ENCODE data around the gene ARX. TPM values are rescaled to one million over a fixed set of nuclear protein-coding genes. Genes with fewer than 3 reads are reported as not detected.

The ARX gene
- total RNA-seq, 1 donor from 2014 or later: not detected

DNA sequence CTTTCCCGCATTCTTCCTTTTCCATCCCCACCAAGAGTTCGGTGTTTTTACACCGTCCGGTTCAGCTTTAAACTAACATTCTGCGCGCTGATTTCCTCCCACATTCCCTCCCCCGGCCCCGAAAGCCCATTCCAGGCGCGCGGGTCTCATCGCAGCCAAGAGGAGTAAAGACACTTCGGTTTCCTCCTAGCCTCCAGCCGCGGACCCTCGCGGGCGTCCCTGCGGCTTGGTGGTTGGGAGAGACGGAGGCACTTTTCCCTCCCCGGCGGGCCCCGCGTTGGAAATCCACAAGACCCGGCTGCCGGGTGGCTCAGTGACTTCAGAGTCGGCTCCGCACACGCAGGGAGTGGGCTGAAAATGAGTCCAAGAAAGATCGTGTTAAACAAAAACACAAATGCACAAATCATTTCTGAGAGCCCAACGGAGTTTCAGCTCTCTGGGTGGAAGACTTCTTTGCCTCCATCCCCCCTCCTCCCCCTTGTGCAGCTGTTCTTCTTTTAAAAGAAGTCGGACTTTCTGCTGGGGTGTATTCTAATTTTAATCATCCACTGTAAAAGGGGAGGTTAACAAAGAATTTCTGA is 2.0 kb upstream of the ARX start:
- intact Hi-C loops (cut with micrococcal nuclease): no loop called here

DNA sequence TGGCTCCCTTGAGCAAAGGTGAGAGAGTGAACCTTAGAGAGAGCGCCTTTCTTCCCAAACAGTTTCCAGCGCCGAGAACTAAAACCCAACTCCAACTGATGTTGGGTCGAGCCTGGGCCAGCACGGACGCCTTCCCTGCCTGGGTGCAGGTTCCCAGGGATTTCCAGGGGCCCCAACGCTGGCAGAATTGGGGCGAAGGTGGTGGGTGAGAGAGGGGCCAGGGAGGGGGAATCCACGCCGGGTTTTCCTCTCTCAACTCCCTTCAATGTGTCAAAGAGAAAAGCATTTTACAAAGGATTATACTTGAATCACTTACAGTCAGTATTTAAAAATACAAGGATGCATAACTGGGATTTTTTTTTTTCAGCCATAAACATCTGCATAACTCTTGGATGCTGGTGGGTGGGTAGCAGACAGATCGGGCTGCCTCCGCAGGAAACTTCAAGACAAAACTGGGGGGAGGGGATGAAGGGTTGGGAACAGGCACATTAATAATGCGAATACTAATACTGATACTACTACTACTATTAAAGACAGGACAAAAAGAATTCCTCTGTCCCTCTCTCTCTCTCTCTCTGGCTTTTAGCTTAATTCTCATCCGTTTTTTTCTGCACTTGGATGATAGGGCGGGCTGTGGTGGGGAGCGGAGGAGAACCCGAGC is 1.3 kb upstream of the ARX start:
- intact Hi-C loops (cut with micrococcal nuclease): no loop called here

DNA sequence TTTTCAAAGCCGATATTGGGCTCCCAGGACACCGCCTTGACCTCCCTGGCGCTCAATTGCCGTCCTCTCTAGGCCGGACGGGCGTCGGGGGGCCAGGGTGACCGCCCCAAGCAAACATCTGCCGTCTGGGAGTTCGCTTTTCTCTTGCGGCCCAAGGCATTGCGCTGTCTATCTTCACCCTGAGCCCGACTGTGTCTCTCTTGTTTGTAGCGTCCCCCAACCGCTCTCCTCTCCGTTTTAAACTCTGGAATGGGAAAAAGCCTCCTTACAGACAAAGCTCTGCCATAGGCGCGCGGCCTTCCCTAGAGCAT is 551 bp upstream of the ARX start:
- intact Hi-C loops (cut with micrococcal nuclease): no loop called here

DNA sequence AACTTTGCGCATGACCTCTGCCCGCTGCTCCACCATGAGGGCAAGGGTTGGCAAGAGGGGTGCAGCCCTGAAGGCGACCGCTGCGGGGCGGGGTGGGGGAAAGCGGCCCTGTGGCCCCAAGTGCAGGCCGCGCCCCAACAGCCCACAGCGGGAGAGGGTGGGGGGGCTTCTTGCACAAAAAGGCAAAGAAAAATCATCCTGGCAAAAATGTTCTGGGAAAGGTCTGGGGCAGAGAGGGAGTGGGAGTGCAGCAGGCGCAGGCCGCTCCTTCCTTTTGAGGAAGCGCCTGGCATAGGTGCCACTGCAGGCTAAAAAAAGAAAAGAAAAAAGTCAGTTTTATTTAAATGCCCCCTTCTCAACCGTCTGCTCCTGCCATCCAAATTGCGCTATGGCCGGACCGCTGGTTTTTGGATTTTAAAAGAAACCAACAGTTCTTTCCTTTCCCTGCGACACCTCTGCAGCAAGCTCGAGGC is 1.4 kb downstream of the ARX start:
- intact Hi-C loops (cut with micrococcal nuclease): no loop called here

DNA sequence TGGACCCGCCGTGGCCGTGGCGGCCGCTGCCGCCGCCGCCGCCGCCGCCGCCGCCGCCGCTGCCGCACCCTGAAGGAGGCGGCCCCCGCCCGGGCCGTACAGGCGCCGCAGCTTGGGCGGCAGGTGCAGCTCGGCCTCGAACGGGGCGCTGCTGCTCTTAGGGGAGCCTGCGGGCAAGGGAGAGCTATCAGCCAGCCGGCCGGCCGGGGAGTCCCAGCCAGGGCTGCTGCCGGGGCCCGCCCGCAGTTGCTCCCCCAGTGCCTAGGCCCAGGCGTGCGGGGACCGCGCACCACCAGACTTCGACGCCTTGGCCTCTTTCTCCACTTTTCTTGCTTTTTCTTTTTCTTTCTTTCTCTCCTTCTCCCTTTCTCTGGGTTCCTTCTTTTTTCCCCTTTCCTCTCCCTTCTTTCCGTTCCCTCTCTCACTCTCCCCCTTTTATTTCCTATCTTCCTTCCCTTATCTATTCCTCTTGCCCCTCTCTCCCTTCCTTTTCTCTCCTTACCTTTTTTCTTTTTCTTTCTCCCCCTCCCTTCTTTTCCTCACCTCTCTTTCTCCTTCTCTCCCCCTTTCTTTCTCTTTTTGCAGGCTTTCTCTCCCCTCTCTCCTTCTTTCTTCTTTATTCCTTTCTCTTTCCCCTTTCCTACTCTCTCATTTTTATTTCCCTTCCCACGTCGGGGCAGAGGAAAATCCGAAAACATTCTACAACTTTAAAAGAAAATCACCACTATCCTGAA is 2.0 kb downstream of the ARX start:
- intact Hi-C loops (cut with micrococcal nuclease): loop anchor here (1.0 kb wide), 1 partner anchor 10 kb away; no protein-coding TSS in a partner anchor

DNA sequence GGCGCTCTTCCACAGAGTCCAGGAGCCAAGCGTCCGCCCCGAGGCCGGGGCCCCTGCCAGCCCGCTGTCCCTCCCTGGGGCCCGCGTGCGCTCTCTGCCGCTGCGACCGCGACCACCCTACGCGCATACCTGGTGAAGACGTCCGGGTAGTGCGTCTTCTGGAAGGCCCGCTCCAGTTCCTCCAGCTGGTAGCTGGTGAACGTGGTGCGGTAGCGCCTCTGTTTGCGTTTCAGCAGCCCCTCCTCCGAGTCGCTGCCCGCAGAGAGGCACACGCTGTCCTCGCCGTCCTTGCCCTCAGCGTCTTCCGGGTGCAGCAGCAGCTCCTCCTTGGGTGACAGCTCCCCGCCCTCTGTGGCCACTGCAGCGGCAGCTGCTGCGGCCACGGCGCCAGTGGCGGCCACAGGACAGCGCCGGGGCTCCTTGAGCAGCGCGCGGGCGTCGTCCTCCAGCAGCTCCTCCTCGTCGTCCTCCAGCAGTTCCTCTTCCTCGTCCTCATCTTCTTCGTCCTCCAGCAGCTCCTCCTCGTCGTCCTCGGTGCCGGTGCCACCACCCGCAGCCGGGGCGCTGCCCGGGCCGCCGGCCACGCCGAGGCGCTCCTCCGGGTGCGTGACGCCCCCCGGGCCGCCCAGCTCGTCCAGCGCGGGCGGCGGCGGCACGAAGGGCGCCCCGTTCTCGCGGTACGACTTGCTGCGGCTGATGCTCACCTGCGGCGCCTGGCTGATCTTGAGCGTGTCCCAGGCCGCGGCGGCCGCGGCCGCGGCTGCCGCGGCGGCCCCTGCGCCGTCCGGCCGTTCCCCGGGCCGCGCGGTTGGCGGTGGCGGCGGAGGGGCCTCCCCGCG is 2.8 kb downstream of the ARX start:
- intact Hi-C loops (cut with micrococcal nuclease): loop anchor here (1.0 kb wide), 1 partner anchor 10 kb away; no protein-coding TSS in a partner anchor

DNA sequence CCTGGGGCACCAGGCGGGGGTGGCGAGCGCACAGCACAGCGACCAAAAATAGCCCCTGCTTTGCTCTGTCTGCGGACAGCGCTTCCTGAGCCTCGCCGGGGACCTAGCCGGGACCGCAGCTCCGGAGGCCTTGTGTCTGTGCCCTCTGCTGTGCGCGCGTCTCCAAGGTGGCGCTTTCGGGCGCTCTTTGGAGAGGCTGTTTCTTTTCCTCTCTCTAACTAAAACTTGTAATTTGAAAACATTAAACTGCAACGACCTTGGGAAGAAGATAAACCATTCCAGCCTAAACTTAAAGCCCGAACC is 3.4 kb downstream of the ARX start:
- intact Hi-C loops (cut with micrococcal nuclease): no loop called here

DNA sequence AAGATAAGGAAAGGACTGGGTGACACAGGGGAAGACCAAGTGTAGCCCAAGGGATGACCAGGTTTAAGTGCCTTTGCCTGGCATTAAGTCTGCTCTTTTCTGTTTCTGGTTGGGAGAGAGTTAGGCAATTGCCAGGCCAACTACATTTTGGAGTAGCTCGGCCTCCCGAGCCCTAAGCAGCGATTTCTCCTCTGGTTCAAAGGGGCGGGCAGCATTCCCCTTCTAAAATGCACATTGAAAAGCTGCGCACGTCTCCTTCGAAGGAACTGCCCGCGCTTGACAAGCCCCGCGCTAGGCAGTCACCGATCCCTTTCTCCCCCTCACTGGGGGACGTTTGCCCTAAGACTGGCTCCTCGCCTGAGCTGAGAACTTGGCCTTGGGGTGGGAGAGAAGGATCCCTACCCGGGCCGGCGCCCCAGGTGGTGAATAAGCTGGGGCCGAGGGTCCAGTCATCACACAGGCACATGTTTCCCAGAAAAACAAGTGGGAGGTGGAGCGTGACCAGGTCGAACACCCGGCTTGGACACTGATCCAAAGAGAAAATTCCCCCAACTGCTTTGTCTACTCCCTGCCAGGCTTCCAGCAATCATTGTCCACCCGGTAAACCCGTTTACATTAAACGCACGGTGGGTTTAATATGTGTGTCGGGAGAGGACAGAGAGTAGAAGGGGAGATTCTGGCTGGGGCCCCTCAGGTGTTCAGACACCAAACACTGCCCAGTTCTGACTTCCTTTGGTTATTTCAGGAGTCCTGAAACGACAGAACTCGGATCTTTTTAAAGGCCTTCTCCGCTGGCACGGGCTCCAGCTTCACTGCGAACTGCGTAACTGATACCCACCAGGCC is 4.0 kb downstream of the ARX start:
- intact Hi-C loops (cut with micrococcal nuclease): no loop called here

DNA sequence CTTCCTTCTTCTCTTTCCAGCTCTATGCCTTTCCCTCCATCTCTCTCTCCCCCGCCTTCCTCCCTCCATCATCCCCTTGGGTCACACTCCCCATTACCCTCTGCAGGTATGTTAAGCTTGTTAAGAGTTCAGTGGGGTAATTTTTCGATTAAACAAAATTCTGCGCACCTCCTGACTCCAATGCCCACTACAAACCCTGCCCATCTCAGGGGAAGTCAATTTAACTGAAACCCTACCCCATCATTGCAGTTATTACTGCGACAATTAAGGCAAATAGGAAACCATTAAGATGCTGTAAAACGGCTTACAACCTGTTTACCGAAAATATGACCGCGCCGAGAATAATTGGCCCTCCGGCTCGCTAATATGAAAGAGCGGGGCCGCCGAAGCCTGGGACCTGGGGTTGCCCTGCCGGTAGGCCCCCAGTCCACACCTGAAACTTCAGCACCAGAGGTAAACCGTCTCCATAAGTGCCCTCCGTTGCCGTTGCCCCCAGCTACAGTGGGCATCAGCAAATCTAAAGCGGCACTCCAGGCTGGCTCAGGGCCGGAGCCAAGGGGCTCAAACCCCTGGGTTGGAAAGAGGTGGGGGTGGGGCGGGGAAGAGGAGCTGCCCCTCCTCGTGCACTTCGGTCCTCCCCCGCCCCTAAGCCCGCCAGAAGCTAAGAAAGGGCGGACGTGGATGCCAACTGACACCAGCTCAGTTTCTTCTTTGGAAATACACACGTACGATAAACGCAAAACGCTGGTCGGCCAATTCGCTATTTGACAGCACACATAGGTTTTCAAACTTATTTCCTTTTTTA is 4.8 kb downstream of the ARX start:
- intact Hi-C loops (cut with micrococcal nuclease): no loop called here

DNA sequence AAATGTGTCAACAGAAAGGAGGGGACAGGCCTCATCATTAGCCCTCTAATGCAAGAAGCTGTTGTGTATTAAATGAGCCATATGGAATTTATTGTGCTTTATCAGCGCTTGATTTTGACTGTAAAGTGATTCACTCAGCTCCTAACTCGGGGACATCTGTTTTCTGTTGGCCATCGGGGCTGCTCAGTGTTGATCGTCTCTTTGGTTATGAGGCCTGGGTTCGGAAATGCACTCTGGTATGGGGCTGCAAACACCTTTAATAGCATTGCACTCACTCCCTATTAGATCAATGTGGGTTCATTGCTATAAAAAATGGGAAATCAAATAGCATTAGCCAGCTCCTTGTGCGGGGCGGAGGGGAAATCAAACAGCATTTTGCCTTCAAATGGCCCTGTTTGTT is 6.4 kb downstream of the ARX start:
- intact Hi-C loops (cut with micrococcal nuclease): no loop called here

DNA sequence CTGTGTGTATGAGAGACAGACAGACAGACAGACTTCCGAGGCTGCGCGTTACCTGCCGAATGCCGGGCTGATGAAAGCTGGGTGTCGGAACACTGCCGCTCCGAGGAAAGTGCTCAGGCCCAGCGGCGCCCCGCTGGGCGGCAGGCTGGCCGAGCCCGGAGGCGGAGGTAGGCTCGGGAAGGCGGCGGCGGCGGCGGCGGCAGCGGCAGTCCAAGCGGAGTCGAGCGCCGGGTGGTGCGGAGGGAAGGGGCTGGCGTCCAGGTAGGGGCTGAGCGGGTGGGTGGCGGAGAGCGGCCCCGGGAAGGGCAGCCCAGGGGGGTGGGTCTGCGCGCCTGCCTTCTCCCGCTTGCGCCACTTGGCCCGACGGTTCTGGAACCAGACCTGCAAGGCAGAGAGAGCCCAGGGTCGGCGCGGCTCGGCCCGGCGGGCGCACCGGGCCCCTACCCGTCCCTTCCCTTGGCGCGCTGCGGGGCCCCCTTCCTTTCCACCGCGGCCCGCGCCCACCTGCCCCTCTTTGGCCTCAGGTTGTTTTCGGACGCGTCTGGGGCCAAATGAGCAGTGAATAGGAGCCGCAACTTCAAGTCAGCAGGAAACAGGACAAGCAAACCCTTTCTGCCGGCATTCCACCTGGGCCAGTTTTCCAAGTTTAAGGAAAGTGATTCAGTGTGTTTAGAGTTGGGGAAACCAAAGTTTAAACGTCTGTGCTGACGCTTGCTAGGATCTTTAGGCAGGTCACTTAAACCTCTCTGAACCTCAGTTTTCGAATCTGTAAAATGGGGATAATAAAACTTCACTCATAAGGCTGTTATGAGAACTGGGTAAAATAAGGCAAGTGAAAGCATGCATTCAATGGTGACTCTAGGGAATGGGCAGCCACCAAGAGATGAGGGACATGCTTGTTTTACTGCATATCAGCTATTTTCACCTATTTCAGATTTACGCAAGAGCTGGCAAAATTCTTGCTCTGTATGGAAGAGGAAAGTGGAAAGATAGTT is 8.4 kb downstream of the ARX start:
- intact Hi-C loops (cut with micrococcal nuclease): no loop called here

DNA sequence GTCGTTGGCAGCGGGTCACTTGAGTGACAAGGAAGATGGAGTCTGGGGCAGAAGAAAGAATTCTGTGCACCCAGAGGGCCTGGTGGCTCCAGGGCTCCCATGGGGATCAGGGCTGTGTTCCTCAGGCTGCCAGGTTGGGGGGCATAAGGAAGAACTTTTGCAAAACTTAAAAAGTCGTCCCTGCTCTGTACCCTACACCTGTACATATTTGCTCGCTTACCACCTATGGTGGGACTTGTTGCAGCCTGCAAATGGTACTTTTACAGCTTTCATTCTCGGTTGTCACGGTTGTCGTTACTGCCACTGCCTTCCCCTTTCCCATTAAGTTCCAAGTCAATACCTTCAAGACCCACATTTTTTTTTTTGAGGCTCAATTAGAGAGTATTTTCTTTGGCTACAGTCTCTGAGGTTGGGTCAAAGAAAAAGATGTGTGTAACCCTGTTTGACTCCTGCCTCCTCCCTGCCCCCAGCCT is 9.1 kb downstream of the ARX start:
- intact Hi-C loops (cut with micrococcal nuclease): no loop called here

DNA sequence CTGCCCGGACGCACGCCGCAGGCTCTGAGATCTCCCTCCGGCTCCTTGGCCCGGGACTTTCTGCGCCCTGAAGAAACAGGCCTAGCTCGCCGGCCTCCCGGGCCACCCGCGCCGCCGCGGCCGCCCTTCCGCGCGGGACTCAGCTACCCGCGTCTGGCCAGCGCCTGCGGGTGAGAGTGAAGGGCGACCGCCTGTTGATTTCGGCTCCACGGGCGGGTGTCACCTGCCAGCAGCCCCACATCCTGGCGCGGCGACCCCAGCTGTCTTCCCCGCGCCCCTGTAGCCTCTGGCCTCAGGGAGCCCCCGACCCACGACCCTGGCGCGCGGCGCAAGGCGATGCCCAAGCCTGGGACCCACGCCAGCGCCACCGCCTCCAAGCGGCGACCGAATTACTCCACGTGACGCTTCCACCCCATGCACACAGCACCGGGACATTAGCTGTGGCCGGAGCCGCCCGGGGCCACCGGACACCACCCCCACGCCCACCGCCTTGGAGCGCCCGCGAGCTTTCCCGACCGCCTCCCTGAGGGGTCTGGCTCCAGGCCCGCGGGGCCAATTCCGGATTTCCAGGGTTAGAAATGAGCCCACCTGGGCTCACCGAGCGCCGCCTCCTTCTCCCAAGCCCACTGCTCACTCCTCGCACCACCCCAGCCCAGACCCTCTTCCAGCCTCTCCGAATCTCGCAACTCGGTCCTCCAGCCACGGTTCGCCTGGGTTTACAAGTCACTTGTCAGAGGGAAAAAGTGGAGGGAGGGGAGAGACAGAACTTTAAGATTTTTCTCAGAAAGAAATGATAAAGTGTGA is 10.2 kb downstream of the ARX start:
- intact Hi-C loops (cut with micrococcal nuclease): no loop called here

DNA sequence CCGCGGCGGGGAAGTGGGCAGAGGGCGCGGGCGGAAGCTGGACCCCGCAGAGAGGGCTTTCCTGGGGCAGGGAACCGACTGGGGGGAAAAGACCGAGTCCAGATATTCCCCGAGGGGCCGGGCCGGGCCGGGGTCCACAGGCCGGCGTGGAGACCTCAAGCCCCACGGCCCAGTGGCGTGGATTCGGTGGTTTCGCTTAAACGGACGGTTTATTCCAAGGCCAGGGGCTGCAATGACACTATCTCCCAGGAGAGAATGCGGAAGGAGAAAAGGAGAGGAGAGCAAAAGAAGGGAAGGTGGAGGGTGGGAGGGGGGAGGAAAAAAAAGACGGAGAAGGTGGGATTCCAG is 10.8 kb downstream of the ARX start:
- intact Hi-C loops (cut with micrococcal nuclease): no loop called here

DNA sequence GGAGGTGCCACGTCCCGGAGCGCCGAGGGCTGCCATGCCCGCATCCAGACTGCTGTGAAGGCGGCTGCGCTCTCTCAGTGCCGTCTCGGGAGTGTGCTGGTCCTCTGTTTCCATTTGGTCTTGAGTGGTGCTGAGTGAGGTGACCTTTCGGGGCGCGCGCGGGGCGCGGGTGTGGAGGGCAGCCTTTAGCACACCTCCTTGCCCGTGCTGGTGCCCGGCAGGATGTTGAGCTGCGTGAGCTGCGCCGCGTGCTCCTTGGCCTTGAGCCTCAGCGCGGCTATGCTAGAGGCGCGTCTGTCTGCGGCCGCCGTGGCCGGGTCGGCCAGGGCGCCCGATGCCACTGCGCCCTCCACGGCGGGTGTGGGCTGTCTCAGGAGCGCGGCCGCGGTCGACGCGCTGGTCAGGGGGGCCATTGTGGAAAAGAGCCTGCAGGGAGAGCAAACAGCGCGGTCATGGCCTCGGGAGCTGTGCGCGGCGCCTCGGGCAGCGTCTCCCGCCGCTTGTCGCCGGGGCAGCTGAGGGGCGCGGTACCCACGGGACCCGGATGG is 11.2 kb downstream of the ARX start:
- intact Hi-C loops (cut with micrococcal nuclease): loop anchor here (5.0 kb wide), 1 partner anchor 167 kb away; no protein-coding TSS in a partner anchor

DNA sequence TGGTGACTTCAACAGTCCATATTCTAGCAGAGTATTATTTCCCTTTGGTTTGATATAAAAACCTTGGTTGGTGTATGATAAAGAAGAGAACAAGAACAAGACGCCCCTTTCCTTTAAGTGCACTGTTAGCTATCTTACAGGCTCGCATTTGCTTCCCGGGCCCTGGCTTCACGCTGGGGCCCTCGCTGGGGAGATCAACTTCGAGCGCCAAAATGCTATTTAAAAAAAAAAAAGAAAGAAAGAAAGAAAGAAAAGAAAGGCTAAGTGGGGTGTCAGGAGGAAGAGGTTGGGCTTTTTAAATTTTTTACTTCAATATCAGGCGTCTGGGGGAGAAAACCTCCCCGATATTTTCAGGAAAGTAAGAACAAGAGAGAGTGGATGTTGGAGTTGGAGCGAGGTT is 11.7 kb downstream of the ARX start:
- intact Hi-C loops (cut with micrococcal nuclease): loop anchor here (5.0 kb wide), 1 partner anchor 167 kb away; no protein-coding TSS in a partner anchor

DNA sequence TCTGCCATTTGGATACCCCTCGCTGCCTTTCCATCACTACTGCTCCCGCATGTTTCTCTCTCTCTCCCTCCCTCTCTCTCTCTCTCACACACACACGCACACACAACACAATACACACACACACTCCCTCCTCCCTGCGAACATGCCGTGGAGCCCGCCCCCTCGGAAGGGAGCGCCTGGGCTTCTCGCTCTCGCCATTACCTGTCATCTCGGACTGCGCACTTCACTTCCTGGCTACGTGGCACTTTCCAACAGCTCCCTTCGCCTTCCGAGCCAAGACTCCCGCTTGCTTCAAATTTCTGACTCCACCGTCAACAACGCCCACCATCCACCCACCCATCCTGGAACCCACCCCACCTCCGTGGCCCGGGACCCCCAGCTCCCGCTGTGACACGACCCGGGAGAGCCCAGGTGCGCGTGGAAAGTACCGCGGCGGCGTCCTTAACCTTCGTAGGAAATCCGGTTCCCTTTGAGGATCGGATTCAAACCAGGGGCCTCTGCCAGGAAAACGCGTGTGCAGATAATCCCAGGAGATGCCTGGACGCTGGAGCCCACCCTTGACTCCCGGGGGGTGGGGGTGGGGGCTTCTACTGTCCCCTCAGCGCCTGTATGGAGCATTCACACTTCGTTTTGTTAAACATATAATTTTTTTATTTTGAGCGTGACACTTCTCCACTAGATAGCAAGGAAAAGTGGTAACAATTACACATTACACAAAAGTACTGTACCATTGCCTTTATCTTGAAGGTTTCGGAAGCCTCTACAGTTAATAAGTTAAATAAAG is 12.5 kb downstream of the ARX start:
- intact Hi-C loops (cut with micrococcal nuclease): loop anchor here (1.0 to 5.0 kb wide), 3 partner anchors 10 to 166 kb away; no protein-coding TSS in a partner anchor
